ENCODE data around the gene ACTR1A.
"Not testable (repeated sequence)": the region's sequence is repeated elsewhere in the genome, so short reads cannot be mapped to it uniquely, and the experiment has no call there.

ACTR1A gene

GRCh38 chr10:102514487-102515311 lies 12.2 kb upstream of the ACTR1A start:
- no peak for DNase-seq (ENCODE audit: low spot score)

GRCh38 chr10:102511583-102512274 lies 9.2 kb upstream of the ACTR1A start:
- no peak for DNase-seq (ENCODE audit: low spot score)

DNA sequence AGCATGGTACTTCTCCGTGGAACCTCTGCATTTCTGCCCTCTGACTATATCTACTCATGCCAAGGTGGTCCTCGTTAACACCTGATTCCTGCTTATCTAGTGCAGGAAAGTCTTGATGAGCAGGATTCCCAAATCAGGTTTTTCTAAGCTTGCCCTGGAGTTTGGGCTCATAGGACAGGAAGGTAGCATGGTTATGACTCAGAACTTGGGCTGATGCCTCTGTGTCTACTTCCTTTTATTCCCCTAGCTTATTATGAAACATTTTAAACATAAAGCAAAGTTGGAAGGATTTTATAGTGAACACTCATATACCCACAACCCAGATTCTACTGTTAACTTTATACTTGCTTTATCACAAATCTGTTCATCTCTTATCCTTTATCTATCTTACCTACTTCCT lies 6.9 kb upstream of the ACTR1A start:
- DNase-seq (ENCODE audit: low spot score), result no peak

GRCh38 chr10:102508506-102508905 lies 6.0 kb upstream of the ACTR1A start:
- no peak for DNase-seq (ENCODE audit: low spot score)

DNA sequence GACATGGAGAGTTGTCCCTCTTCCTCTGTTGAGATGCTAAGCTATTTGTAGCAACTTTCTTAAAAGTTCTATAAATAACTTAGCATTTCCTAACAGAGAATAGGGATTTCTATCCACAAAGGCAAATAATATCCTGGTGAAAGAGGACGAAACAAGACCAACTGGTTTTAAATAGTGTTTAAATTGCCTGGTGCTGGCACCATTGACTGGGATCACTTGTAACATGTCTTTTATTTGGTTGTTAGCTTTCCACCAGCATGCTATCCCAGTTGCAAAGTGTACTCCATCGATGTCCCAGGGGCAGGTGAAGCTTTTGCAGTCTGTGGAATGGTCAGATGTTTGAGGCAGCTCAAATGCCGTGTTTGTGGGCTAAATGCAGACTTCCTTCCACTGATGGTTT lies 5.0 kb upstream of the ACTR1A start:
- DNase-seq (ENCODE audit: low spot score), result no peak

- DNase-seq (ENCODE audit: low spot score), result no peak
Measured at GRCh38 chr10:102505462-102506115, 3.1 kb upstream of the ACTR1A start.

GRCh38 chr10:102504976-102505300 lies 2.4 kb upstream of the ACTR1A start:
- DNase-seq (ENCODE audit: low spot score), result no peak

DNA sequence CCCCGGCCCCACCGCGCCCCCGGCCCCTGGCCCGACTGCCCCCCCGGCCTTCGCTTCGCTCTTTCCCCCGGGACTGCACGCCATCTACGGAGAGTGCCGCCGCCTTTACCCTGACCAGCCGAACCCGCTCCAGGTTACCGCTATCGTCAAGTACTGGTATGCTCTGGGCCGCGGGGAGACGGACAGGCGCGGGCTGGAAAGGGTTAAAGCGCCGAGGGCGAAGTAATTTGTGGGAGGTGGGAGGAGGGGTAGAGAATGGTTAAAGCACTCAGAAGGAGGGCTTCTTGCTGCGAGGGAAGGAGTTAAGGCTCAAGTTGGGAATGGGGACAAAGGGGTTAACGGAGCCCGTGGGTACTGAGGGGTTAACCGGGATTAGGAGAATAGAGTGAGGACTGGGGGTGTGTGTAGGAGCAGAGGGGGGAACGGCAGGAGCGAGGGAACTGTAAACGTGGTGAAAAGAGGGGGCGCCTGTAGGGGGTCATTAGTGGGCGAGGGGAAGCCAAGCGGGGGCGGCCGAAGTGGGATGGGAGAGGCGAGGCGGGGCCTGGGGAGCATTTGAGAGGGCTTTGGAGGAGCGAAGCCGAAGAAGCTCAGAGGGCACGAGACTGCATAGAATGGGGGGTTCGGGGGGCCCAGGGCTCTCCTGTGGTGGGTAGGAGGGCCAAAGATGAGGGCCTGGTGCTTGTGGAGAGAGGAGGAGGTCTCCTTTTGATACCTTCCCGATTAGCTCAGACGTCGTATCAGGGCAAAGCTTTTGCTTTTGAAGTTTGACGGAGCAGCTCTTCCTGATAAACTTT lies 1.9 kb upstream of the ACTR1A start:
- peak; percentile 76 for DNase-seq (ENCODE audit: low spot score)

DNA sequence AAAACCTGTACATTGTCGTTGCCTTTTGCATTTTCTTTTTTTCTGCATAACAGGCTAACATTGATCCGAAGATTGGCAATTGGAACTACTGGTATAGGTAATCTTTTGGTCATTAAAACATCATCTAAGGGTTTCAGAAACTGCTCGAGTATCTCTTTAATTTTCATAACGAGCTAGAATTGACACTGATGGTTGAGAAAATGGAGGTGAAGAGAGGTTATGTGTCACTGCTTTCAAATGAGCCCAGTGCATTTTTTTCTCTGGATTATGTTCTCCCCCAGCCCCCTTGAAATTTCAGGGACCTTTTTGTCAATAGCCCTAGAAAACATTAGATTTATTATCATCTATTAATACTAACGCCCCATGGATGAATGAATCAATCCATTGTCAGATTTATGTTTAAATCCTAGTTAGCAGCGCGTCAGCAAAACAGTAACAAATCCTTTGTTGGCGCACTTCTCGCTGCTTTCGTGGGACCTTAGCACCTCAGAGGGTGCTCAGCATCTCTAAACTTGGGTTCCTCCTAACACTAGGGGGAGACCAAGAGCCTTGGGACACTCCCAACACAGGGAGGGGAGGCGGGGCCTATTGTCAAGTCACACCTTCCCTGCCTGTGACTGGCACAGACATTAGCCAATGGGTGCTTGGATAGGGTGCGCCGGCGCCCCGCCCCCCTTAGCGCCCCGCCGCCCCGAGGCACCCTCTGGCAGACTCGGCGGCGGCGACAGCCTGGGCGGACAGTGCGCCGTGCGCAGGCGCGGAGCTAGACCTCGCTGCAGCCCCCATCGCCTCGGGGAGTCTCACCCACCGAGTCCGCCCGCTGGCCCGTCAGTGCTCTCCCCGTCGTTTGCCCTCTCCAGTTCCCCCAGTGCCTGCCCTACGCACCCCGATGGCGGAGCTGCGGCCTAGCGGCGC lies 1.0 kb upstream of the ACTR1A start, which contains the start of gene SUFU:
Gene SUFU (plus strand): TSS at position 709 of the 915 bp plus-strand sequence. CDS start 181 bp downstream, at position 890.
- peak; percentile 99 for DNase-seq (ENCODE audit: low spot score)

GRCh38 chr10:102502029-102502336 lies 529 bp downstream of the ACTR1A start:
- peak; percentile 99 for DNase-seq (ENCODE audit: low spot score)

GRCh38 chr10:102501201-102502028 lies 1.1 kb downstream of the ACTR1A start:
- DNase-seq (ENCODE audit: low spot score), result no peak

- not testable (repeated sequence) for DNase-seq (ENCODE audit: low spot score)
Measured at GRCh38 chr10:102500686-102501085, 1.8 kb downstream of the ACTR1A start.

GRCh38 chr10:102499356-102499755 lies 3.2 kb downstream of the ACTR1A start:
- DNase-seq (ENCODE audit: low spot score), result no peak

- no peak for DNase-seq (ENCODE audit: low spot score)
Measured at GRCh38 chr10:102497545-102497944, 5.0 kb downstream of the ACTR1A start.

DNA sequence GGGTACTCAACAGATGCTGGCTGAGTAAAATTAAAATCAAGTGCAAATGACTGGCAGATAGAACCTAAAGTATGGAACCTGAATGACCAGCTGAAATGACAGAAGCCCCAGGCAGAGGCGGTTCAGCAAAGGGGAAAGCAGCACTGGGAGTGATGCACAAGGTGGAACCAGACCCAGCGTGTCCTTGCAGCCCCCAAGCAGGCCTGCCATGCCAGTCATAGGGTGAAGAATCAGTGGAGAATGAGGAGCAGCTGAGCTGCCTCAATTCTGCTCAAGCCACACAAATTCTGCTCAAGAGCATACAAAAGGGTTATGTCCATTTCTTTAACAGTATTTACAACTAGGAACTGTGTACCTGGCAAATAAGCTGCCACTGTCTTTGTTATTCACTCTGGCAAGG lies 8.7 kb downstream of the ACTR1A start:
- DNase-seq (ENCODE audit: low spot score), result no peak

DNA sequence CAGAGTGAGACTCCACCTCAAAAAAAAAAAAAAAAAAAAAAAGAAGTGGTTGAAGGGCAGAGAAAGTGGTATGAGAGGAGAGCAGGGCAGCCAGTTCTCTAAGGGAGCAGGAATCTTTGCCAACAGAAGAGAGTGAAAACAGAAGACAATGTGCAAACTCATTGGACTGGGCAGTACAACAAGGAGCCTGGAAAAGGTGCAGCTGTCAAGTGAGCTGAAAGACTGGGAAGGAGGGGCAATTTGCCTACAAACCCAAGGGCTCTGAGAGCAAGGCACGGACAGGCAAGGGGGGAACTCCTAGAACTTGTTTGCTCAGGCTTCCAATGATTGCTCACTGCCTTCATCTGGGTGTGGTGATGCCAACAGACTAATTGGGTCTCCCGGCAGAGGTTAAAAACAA lies 9.5 kb downstream of the ACTR1A start:
- no peak for DNase-seq (ENCODE audit: low spot score)

DNA sequence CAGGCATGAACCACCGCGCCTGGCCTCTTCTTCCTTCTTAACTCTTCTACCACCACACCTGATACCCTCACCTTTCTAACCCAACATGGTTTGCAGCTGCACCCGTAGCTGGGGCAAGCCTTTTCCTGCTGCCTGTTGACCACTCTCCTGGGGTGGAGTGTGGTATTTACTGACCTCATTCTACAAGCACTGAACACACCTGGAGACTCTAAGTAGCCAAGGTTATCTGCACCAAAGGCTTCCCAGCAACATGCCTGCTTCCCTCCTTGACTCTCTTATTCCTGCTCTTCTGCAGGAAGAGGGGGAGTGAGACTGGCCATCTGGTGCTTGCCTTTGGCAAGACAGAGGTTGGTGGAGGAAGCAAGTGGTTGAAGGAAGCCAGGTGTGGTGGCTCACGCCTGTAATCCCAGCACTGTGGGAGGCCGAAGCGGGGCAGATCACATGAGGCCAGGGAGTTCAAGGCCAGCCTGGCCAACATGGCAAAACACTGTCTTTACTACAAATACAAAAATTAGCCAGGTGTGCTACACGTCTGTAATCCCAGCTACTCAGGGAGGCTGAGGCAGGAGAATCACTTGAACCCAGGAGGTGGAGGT lies 10.1 kb downstream of the ACTR1A start:
- DNase-seq (ENCODE audit: low spot score), result no peak

- no peak for DNase-seq (ENCODE audit: low spot score)
Measured at GRCh38 chr10:102491136-102491535, 11.4 kb downstream of the ACTR1A start.

- DNase-seq (ENCODE audit: low spot score), result no peak
Measured at GRCh38 chr10:102485093-102485784, 17.3 kb downstream of the ACTR1A start.

All from ecto neural progenitor cell (in vitro differentiated cells).